IPS-15b (cell line): ENCODE results near the gene PPP2R2C.

Experiments
- H3K27me3 ChIP-seq: one replicate; pipeline ENCODE4 v1.6.1; 2013; ENCODE audit warnings: low read length; ENCODE audit not compliant: control insufficient read depth, insufficient read depth
- H3K36me3 ChIP-seq: one replicate; pipeline ENCODE4 v1.6.1; 2013; ENCODE audit warnings: low read length; ENCODE audit not compliant: control insufficient read depth, insufficient read depth
- H3K4me1 ChIP-seq: one replicate; pipeline ENCODE4 v1.6.1; 2013; ENCODE audit warnings: mild to moderate bottlenecking, low read length; ENCODE audit not compliant: control insufficient read depth, insufficient read depth
- H3K4me3 ChIP-seq: one replicate; pipeline ENCODE4 v1.5.1; 2013; ENCODE audit warnings: low read depth, low read length
- H3K9ac ChIP-seq: one replicate; pipeline ENCODE4 v1.6.1; 2013; ENCODE audit warnings: low read depth, mild to moderate bottlenecking, low read length
- H3K9me3 ChIP-seq: one replicate; pipeline ENCODE4 v1.6.1; 2013; ENCODE audit warnings: mild to moderate bottlenecking, low read length; ENCODE audit not compliant: control insufficient read depth, insufficient read depth

PPP2R2C gene

GRCh38 chr4:6443035-6444023 lies 29.1 kb downstream of the PPP2R2C start:
- peaks cover 2% of the 10 kb centered on the region for H3K4me1 ChIP-seq
- no peak overlapping the region for H3K4me3 ChIP-seq
- no peaks in the 10 kb centered on the region for H3K36me3 ChIP-seq
- H3K9me3 ChIP-seq = no peaks in the 10 kb centered on the region
- no peaks in the 10 kb centered on the region for H3K27me3 ChIP-seq
- no peak overlapping the region for H3K9ac ChIP-seq

- Histone ChIP-seq H3K4me3 (no peak overlapping the region), H3K9me3 (no peaks in the 10 kb centered on the region)
Measured at GRCh38 chr4:6442555-6442954, 29.9 kb downstream of the PPP2R2C start.

DNA sequence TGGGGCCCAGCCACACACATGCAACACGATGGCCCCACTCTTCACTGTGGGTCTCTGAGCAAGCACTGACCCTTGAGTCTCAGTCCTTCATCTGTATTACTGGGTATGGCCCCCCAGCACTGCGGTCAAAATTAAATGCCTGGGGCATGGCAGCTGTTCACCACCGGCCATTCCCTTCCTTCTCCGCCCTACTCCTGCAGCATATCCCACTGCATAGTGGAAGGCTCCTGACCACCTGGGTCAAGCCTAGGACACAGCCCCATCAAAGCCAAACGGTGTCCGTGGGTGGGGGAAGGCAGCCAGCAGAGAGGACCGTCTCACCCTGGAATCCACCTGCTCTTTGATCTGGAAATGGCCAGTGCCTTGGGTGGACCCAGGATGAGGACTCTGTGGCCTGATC lies 30.7 kb downstream of the PPP2R2C start:
- no peaks in the 10 kb centered on the region for H3K9me3 ChIP-seq
- H3K27me3 ChIP-seq = no peaks in the 10 kb centered on the region
- no peak overlapping the region for H3K4me3 ChIP-seq
- no peaks in the 10 kb centered on the region for H3K36me3 ChIP-seq
- H3K9ac ChIP-seq = no peak overlapping the region
- H3K4me1 ChIP-seq = no peaks in the 10 kb centered on the region

More at GRCh38 chr4:6442555-6442954, 29.9 kb downstream of the PPP2R2C start:
- no peaks in the 10 kb centered on the region for H3K27me3 ChIP-seq
- no peaks in the 10 kb centered on the region for H3K36me3 ChIP-seq
- peaks cover 2% of the 10 kb centered on the region for H3K4me1 ChIP-seq
- no peak overlapping the region for H3K9ac ChIP-seq

DNA sequence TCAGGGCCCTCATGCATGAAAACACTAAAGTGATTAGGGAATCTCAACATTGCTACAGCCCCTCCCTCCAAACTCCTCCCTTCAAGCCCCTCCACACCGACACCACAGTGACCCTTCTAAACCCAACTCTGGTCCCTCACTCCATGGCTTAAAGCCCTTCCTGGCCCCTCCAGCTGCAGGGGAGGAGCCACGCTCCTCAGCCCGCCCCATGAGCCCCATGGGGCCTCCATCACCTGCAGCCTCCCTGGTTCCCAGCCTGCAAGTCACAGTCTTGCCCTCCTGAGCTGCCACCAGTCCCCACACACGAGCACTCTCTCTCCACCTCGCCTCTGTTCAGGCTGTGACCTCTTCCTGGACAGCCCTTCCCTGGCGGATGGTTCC lies 31.2 kb downstream of the PPP2R2C start:
- H3K9me3 ChIP-seq = no peaks in the 10 kb centered on the region
- H3K4me3 ChIP-seq = no peak overlapping the region
- H3K27me3 ChIP-seq = no peaks in the 10 kb centered on the region
- H3K9ac ChIP-seq = no peak overlapping the region
- H3K4me1 ChIP-seq = no peaks in the 10 kb centered on the region
- H3K36me3 ChIP-seq = no peaks in the 10 kb centered on the region

GRCh38 chr4:6440506-6441201 lies 31.8 kb downstream of the PPP2R2C start:
- no peak overlapping the region for H3K9ac ChIP-seq
- H3K4me1 ChIP-seq = no peaks in the 10 kb centered on the region
- H3K27me3 ChIP-seq = no peaks in the 10 kb centered on the region
- H3K36me3 ChIP-seq = no peaks in the 10 kb centered on the region
- H3K4me3 ChIP-seq = no peak overlapping the region
- no peaks in the 10 kb centered on the region for H3K9me3 ChIP-seq

DNA sequence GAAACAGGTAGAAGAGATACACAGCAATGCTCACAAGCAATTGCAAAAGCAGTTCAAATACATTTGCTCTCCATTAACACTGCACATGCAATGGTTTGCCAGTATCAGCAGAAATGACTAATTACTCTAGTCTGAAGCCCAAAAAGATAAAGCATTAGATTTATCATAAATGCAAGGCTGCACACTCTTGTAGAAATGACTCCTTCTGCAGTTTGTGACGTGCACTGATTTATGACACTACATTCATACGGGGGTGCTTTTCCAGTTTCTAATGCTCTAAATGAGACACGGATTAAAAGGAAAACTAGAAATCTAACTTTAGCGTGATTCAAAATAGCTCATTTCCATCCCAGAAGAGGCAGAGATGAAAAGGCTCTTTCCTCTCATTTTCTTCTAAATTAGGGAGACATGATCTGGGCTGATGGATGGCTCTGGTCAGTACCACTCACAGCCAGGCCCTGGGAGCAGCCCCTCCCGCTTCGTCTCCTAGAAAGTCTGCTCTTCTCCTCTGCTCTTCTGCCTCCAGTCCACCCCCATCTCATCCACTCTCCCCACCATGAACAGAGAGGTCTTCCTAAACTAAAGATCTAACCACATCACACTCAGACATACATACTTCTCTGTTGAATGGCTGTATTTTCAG lies 33.2 kb downstream of the PPP2R2C start:
- Histone ChIP-seq H3K4me1 (no peaks in the 10 kb centered on the region), H3K4me3 (no peak overlapping the region), H3K9me3 (no peaks in the 10 kb centered on the region), H3K9ac (no peak overlapping the region), H3K36me3 (no peaks in the 10 kb centered on the region), H3K27me3 (no peaks in the 10 kb centered on the region)

DNA sequence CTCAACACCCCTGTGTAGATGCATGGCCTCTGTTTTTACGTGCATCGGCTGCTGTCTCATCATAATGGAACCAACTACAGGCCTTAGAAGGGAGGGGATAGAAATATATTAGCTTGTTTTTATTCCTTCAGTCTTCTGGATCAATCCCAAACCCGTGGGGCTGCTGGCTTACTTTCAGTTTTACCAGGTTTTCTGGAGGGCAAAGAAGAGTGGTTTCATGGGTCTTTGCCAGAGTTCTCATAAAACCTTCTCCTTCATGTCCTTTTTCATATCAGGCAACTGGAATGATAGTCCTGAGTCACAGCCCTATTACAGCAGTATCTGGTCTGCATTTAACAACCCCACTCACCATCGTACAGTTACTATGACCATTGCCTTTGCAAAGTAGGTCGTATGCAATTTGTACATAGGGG lies 34.6 kb downstream of the PPP2R2C start:
- Histone ChIP-seq H3K4me3 (no peak overlapping the region), H3K9me3 (no peaks in the 10 kb centered on the region), H3K9ac (no peak overlapping the region), H3K36me3 (no peaks in the 10 kb centered on the region), H3K4me1 (no peaks in the 10 kb centered on the region), H3K27me3 (no peaks in the 10 kb centered on the region)

- H3K27me3 ChIP-seq = no peaks in the 10 kb centered on the region
- H3K9ac ChIP-seq = no peak overlapping the region
- no peak overlapping the region for H3K4me3 ChIP-seq
- H3K4me1 ChIP-seq = no peaks in the 10 kb centered on the region
- no peaks in the 10 kb centered on the region for H3K9me3 ChIP-seq
- H3K36me3 ChIP-seq = no peaks in the 10 kb centered on the region
Measured at GRCh38 chr4:6435010-6435409, 37.4 kb downstream of the PPP2R2C start.

DNA sequence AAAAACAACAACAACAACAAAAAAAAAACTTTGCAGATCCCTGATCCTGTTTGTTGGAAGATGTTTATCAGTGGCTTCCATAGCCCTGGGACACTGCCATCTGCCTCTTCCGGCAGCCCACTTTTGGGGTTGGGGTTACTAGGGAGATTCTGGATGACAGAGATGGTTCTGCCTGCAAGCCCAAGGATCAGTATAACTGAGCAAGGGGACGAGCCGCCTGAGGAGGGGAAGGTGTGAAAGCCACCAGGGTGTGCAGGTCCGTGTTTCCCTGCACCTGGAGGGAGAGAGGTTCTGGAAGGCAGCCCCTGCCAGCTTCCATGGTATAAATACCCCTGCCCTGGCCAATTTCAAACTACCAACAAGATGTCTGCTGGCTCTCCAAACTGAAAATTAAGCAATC lies 41.5 kb downstream of the PPP2R2C start:
- no peaks in the 10 kb centered on the region for H3K4me1 ChIP-seq
- H3K9me3 ChIP-seq = no peaks in the 10 kb centered on the region
- H3K27me3 ChIP-seq = no peaks in the 10 kb centered on the region
- H3K9ac ChIP-seq = no peak overlapping the region
- H3K4me3 ChIP-seq = no peak overlapping the region
- H3K36me3 ChIP-seq = no peaks in the 10 kb centered on the region

- H3K4me1 ChIP-seq = no peaks in the 10 kb centered on the region
- no peaks in the 10 kb centered on the region for H3K27me3 ChIP-seq
- no peaks in the 10 kb centered on the region for H3K9me3 ChIP-seq
- no peaks in the 10 kb centered on the region for H3K36me3 ChIP-seq
- no peak overlapping the region for H3K9ac ChIP-seq
- H3K4me3 ChIP-seq = no peak overlapping the region
Measured at GRCh38 chr4:6427439-6428090, 44.8 kb downstream of the PPP2R2C start.
